Left cardiac atrium (tissue), 4 donors: Measurements from ENCODE around the gene IL19. TPM values are rescaled to one million over a fixed set of nuclear protein-coding genes. Genes with fewer than 3 reads are reported as not detected.

Experiments
- ATAC-seq, 2 donors: fragments of 200-7000 bp; cut with Tn5 transposase; one replicate each; pipeline ENCODE4 v1.9.1; 2020; ENCODE audit warnings: mild to moderate bottlenecking in 2 of 2, moderate library complexity in 2 of 2
- DNase-seq: peaks from one replicate; pipeline ENCODE4 v3.0.0-alpha.2; 2020
- intact Hi-C, 2 donors: fragments of 100-400 bp; cut with DNase I; formaldehyde crosslinking; loops; one replicate each; pipeline versions ENCODE4 v1.14.1 to v1.15.1; 2022 to 2023
- long read RNA-seq: library from polyadenylated mRNA; unstranded; transcript quantifications from one replicate; pipeline ENCODE4 v2.0.0, GENCODE V29; 2021
- total RNA-seq, 2 donors: library from RNA; stranded (reverse); fragmentation: NEBNext Ultra II Directional; extraction: Animal tissue kit (Norgen Biotek cat#: 25700); gene quantifications; one replicate each; pipeline ENCODE4 v1.2.1, GENCODE V29; 2021
- donor health status: DM: no; HTN: yes; CAD: no.
- donor health status: DM: no; HTN: yes; CAD: no; lungs with severe emphysema.
- donor health status: DM: yes; HTN: yes; CAD: no.
- donor health status: Dilated cardiomyopathy.

Gene IL19, protein sequence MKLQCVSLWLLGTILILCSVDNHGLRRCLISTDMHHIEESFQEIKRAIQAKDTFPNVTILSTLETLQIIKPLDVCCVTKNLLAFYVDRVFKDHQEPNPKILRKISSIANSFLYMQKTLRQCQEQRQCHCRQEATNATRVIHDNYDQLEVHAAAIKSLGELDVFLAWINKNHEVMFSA
- not detected for total RNA-seq
- long read RNA-seq, result 0 reads

DNA sequence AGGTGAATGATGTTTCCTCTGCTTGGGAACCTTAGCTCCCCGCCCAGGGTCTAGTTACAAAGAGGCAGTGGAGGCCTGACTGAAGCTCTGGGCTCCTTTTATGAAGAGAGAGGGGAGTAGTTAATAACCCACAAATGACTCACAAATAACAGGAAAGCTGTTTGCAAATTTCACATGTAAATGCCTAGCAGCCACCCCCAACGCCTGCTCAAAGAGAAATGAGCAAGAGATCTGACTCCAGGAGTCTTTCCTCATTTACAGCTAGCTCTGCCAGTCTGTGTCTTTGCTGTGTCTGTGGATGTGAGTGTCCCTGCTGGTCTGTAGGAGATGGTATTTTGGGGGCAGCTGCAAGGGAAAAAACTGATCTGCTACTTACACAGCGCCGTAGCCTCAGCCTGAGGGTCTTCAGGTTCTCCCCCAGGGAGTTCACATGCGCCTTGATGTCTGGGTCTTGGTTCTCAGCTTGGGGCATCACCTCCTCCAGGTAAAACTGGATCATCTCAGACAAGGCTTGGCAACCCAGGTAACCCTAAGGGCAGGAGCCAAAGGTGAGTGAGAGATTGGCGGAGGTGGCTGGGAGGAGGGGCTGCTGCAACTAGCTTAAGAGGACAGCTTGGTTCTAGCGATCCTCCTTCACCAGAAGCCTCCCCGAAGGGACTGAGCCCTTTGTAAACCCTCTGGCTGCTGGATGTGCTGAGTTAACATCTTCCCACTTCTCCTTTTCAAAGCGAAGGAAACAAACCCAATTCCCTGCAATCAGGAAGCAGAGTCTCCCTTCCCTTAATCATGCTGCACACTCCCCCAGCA, at the start of gene IL19:
TSS of gene IL19 (plus strand) at position 243 of the 807 bp plus-strand sequence. CDS start 65,890 bp downstream, outside the sequence.
- DNase-seq (no peak), ATAC-seq (peak; percentile 35 to 63)
- intact Hi-C loops, result no loop called here

DNA sequence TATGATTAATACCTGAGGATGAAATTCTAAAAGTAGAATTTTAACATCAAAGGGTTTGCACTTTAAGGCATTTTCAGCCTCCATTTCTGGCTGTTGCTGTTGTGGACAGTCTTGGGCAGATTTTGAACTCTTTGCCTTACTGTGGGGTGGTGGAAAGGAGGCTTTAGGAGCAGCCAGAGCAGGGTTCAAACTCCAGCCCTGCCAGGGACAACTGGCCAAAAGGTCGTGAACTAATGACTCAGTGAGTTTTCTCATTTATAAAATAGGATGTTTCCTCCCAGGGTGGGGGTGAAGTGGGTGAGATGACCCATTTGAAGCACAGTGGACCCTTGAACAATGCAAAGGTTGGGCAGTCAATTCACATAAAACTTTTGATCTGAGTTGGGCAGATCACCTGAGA, 49.1 kb upstream of the IL19 start:
- DNase-seq (no peak), ATAC-seq (no peak)
- intact Hi-C loops, result loop anchor here (5.0 to 10.0 kb wide), 2 partner anchors 34 to 67 kb away; no protein-coding TSS in a partner anchor

DNA sequence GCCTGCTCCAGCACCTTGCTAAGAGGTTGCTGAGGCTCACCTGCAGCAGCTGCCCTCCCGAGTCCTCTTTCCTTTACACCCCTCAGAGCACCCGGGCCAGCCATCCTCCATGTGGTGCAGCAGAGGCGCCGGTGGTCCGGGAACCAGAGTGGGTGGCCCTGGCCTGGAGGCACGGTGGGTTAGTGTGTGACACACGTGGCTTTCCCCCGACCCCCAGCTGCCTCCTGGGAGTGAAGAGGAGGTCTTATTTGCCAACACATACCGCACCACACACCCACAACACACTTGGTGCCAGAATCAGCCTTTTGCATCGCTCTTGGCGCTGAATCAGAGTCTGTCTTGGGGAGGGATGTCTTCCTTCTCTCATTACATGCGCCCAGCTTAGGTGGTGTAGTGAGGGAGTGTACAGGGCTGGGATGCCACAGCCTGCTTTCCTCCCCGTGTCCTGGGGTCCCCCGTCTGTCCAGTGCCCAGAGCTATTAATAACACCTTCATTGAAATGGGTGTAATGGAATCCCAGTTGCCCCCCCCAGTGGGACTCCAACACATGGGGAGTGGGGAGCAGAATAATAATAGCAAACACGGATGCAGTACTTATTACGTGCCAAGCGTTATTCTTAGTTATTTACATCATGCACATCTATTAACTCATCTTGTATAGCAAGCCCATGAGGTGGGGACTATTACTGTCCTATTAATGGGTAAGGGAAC, 47.7 kb upstream of the IL19 start:
- intact Hi-C loops, result loop anchor here (5.0 to 10.0 kb wide), 2 partner anchors 36 to 68 kb away; no protein-coding TSS in a partner anchor
- ATAC-seq, result peak in 1 of 2 donors; percentile 34
- no peak for DNase-seq

DNA sequence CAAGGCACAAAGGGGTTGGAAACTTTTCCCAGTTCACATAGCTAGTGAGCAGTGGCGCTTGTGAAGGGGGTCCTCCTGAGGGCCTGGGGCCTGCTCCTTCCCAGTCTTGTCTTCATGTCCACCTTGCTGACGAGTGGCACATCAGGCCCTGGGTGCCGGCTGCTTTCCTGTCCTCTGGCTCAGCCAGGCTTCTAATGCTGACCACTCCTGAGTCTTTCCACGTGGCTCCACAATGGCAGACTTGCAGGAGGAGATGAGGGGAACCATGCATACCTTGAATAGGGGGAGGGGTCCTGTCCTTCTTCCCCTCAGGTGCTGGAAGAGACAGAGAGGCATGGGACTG, 47.1 kb upstream of the IL19 start:
- peak in 1 of 2 donors; percentile 2 for ATAC-seq

DNA sequence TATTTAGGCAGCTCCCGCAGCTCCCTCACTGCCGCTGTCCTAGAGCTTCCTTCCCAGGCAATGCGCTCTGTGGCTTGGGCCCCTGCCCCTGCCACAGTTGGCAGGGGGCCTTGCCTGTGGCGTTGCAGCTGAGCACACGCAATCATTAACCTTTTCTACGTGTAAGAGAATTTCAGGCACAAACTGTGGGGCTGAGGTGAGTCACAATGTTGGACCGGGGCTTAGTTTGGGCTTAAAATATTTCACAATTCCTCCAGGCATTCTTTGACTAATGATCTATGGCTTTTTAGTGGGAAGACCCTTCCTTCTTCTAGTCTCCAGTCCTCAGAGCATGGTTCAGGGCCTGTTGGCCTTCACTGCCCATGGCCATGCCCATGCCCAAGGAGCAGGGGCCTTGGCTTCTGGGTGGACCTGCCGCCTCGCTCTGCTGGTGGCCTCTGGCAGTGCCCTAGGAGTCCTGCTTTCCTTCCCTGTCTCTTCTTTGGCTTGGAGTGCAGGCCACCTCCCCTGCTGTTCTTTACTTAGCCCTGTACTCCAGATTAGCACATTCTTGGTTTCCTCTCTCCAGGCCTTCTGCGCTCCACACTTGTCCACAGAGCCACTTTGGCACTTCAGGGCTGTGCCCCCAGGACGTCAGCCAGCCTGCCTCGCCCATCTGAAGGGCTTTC, 46.6 kb upstream of the IL19 start:
- DNase-seq (peak; percentile 62), ATAC-seq (peak; percentile 71 to 81)
- intact Hi-C loops, result loop anchor here (5.0 to 10.0 kb wide), 2 partner anchors 37 to 69 kb away; no protein-coding TSS in a partner anchor

More for the DNA sequence above, 47.1 kb upstream of the IL19 start:
- intact Hi-C loops, result loop anchor here (5.0 to 10.0 kb wide), 2 partner anchors 36 to 69 kb away; no protein-coding TSS in a partner anchor
- DNase-seq, result no peak

DNA sequence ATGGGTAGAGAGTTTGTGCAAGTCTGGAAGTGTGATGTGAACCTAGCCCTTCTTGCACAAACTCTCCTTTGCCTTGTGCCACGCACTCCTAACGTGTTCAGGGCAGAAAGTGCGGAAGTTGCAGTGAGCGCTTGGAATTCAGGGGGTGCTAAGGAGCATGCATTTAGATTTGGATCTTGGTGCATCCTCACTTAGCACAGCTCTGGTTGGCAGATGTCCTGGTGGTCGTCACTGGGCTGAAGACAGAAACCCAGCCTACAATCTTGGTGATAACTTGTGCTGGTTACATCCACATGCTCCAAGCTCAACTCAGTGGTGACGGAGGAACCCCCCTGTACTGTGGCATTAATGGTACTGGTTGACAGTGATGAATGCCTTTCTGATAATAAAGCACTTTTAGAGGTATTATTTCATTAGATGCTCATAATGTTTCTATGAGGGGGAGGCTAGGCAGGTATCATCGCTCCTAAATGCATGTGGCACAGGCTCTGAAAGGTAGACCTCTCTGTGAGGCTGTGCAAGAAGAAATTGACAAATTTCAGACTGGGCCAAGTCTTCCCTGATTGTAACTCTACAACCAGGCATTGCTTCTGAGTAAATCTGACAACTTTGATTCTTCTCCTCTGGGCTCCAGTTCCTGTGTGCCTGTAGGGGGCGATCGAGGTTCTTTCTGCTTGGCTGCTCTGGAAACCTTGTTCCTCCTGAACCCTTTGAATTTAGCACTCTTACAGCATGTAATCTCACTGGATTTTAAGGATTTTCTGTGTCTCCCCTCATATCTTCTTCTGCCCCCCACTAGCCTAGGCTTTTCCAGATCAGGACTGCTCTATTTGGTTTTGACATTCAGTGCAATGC, 45.2 kb upstream of the IL19 start:
- DNase-seq, result no peak
- intact Hi-C loops, result loop anchor here (5.0 to 10.0 kb wide), 2 partner anchors 71 to 82 kb away; no protein-coding TSS in a partner anchor
- ATAC-seq, result no peak

DNA sequence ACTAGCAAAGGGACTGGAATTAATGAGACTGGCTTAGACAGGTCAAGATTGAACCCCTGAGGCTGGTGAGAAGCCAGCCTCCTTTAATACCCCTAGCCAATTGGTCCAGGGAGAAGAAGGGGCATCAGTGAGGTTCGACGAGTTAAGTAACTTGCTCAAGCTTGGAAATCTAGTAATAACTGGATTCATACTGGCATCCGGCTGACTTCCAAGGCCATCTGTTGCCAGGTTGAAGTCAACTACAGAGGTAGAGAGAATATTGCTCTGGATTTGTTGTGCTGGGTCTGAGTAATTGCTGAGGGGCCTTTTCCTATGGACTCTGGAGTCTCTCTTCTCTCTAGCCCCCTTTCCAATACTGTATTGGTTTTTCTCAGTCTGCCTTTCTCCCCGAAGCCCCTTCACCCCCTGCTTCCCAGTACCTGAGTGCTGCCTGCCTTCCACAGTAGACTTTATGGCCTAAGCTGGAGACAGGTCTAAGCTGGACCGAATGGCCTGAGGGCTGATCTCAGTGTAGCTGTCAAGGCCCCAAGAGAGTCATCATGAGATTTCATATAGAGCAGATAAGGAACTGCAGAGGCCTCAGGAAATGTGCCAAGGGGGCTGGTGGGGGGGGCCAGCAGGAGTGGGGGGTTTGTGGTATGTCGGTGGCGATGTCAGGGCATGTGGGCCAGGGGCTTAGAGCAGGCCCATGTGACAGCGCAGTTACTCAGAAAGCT, 42.4 kb upstream of the IL19 start:
- intact Hi-C loops, result loop anchor here (2.0 to 10.0 kb wide), 3 partner anchors 73 to 183 kb away; no protein-coding TSS in a partner anchor
- ATAC-seq (no peak), DNase-seq (no peak)

DNA sequence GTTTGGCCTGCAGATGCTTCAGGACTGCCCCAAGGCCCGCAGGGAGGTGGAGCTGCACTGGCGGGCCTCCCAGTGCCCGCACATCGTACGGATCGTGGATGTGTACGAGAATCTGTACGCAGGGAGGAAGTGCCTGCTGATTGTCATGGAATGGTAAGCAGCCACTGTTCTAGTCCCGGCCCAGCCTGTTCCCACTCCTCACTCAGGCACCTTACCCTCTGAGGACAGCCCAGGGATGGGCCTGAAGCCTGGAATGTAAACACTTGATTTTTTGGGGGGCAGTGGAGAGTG, 41.9 kb upstream of the IL19 start:
- intact Hi-C loops, result loop anchor here (5.0 to 10.0 kb wide), 2 partner anchors 74 to 79 kb away; no protein-coding TSS in a partner anchor
- no peak for ATAC-seq
- DNase-seq, result no peak

DNA sequence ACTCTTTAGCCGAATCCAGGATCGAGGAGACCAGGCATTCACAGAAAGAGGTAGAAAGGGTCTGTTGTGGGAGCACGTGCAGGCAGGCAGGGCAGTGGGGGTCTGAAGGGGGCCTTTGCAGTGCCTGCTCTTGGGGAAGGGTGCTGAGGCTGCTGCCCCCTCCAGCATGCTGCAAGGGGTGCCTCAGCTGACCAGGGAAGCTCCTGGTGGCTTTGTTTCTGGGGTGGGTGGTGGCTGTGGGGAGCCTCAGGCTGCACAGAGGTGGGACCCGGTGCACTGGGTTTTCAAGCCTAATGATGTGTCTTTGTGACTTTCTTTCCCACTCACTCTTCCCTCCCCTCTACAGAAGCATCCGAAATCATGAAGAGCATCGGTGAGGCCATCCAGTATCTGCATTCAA, 41.5 kb upstream of the IL19 start:
- ATAC-seq (no peak), DNase-seq (no peak)
- intact Hi-C loops, result loop anchor here (5.0 to 10.0 kb wide), 2 partner anchors 74 to 78 kb away; no protein-coding TSS in a partner anchor

DNA sequence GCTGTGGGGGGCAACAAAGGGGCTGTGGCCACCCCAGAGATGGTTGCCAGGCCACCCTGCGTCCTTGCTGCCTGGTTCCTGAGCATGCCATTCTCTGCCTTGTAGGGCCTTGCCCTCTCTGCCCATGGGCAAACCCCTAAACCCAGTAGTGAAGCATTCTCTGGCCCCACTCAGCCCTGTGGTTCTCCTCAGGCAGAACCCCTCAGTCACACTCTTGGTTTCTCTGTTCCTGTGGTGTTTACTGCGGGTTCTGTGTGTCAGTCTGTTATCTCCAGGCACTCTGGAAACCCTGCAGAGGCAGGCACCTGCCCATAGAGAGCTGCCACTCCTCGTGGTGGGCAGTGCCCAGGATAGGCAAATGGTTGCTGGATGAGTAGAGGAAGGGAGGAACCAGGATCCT, 41.1 kb upstream of the IL19 start:
- intact Hi-C loops, result loop anchor here (5.0 to 10.0 kb wide), 2 partner anchors 75 to 78 kb away; no protein-coding TSS in a partner anchor
- DNase-seq (no peak), ATAC-seq (no peak)

DNA sequence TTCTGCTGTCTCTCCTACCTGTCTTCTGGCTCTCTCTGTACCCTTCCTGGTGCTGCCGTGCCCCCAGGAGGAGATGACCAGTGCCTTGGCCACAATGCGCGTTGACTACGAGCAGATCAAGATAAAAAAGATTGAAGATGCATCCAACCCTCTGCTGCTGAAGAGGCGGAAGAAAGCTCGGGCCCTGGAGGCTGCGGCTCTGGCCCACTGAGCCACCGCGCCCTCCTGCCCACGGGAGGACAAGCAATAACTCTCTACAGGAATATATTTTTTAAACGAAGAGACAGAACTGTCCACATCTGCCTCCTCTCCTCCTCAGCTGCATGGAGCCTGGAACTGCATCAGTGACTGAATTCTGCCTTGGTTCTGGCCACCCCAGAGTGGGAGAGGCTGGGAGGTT, 38.1 kb upstream of the IL19 start:
- no peak for ATAC-seq
- DNase-seq, result no peak
- intact Hi-C loops, result loop anchor here in 1 of 2 donors (5.0 kb wide), 1 partner anchor 95 kb away; the partner anchor contains the start of gene DYRK3

DNA sequence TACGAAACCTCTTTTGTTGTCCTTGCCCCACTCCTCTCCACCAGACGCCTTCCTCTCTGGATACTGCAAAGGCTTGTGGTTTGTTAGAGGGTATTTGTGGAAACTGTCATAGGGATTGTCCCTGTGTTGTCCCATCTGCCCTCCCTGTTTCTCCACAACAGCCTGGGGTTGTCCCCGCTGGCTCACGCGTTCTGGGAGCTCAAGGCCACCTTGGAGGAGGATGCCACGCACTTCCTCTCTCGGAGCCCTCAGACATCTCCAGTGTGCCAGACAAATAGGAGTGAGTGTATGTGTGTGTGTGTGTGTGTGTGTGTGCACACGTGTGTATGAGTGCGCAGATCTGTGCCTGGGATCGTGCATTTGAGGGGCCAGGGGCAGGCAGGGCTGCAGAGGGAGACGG, 37.6 kb upstream of the IL19 start:
- ATAC-seq (no peak), DNase-seq (no peak)
- intact Hi-C loops, result loop anchor here in 1 of 2 donors (5.0 kb wide), 1 partner anchor 96 kb away; the partner anchor contains the start of gene DYRK3

DNA sequence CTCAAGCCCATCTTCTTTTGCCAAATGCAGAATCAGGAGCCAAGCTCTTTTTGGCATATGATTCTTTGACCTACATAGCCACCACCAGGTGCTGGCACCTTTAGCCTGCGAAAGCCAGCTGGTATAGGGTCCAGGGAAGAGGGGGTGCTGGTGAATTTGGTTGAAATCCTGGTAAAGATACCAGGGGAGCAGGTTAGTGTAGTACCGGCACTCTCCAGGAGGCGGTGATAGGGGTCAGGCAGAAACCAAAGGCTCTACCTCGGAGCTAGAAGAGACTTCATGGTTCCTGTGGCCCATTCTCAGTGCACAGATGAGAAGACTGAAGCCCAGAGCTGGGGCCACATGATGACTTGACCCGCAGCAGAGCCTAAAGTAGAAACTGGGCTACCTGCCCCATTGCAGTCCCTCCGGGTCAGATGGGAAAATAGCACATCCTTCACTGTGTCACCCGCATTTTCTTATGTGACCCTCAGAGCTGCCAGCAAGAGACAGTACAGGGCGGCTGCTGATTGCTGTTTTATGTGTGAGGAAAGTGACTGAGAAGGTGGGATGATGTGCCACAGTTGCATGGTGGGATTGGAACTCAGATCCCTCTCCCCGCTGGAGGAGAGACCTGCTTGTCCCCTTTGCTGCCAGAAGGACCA, 36.0 kb upstream of the IL19 start:
- peak; percentile 47 for DNase-seq
- ATAC-seq, result peak; percentile 21 to 24
- intact Hi-C loops, result loop anchor here in 1 of 2 donors (5.0 kb wide), 1 partner anchor 97 kb away; the partner anchor contains the start of gene DYRK3

DNA sequence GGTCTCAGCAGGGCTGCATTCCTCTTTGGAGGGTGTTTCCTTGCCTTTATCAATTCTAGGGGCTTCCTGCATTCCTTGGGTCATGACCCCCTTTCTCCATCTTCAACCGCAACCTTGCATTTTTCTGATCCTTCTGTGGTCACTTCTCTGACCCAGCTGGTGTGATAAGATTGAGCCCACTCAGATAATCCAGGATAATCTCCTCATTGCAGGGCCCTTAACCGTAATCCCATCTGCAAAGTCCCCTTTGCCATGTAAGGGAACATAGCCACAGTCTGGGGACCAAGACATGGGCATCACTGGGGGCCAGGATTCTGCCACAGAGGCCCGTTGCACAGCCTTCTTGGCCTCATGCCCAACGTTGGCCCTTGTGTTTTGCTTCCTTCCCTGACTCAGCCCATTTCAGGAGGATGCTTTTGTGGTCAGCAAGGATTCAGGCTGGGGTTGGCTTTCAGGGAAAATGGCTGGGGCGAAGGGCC, 35.0 kb upstream of the IL19 start:
- no peak for ATAC-seq
- DNase-seq, result no peak
- intact Hi-C loops, result no loop called here

DNA sequence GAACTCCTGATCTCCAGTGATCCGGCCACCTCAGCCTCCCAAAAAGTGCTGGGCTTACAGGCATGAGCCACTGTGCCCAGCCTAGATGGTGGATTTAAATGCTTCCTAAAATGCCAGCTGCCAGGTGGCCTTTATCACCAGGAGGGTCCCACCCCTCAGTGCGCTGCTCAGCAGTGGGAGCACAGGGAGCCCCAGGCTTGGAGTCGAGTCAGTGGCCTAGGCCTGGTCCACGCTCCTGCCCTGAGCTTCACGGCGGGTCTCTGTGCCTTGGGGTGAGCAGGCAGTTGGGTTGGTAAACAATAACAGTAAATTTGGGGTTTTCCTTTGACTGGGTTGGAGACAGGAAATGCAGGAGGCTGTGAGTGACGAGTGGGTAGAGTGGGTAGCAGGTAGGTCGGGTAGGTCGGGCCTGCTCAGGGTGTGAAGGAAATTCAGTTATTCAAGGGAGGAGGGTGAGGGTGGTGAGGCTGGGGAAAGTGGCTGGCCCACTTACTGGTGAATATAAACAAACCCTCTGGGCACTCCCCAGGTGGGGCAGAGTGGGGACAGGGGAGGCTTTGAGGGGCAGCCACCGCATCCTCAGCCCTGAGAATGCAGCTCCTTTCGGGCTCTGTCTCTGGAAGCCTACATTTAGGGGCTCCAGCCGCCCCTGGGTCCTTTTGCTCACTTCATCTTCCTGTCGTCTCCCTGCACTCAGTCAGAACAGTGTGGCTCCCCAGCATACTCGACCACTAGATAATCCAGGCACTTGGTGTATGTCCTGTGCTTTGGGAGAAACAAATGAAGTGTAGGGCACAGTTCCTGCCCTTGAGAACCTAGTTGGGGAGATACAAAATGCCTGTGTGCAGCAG, 33.5 kb upstream of the IL19 start:
- intact Hi-C loops, result no loop called here
- ATAC-seq, result peak; percentile 5 to 53
- DNase-seq, result no peak

DNA sequence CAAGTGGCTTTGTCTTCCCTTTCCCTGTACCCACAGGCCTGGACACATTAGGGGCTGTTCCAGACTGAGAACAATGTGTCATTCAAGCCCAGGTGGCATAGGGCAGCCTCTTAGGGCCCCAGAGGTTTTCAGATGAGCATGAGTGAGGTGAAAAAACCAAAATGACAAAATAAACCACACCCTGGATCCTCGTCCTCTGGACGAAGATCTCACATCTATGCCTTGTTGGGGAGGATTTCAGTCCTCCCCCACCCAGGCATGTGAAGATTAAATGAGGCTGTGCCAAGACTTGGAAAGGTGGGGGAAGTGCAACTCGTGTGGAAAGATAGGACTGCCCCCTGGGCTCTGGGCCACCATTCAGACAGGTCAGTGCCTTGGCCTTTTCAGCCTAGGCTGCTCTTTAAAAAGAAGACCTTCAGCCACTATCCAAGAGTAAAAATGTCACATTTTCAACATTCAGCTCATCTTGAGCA, 32.8 kb upstream of the IL19 start:
- ATAC-seq (peak; percentile 16 to 39), DNase-seq (no peak)
- intact Hi-C loops, result no loop called here
